ENCODE data around the gene CUTA.

- TF ChIP-seq CTCF (conservative IDR thresholded peaks at IDR 0.05; ENCODE audit: low read length): no peak
- no peak for TF ChIP-seq EZH2phosphoT487 (IDR thresholded peaks at IDR 0.05; ENCODE audit: borderline replicate concordance, low read depth, low read length)
These were observed 2.8 kb upstream of the CUTA start for GRCh38 chr6:33420491-33421343.

All from OCI-LY7 (cell line).